GM12878 (cell line): ENCODE data around the gene GRIK5. TPM values are rescaled to one million over a fixed set of nuclear protein-coding genes. Genes with fewer than 3 reads are reported as not detected.

Source experiments
- ATAC-seq: fragments of 200-7000 bp; cut with Tn5 transposase; 3 replicates; pipeline ENCODE4 v1.9.1; 2020; ENCODE audit warnings: mild to moderate bottlenecking, moderate library complexity
- BruUV-seq: library from RNA; stranded (reverse); fragments of 400-500 nt; replicated peaks from 2 replicates; lab custom pipeline; 2021; lab: Mats Ljungman, UMichigan
- CTCF ChIA-PET: fragments of 300-600 bp; sonication (Branson Sonifier 250); formaldehyde crosslinking; extraction: SDS; loops from one replicate; lab custom pipeline; 2021; ENCODE audit warnings: inconsistent platforms; lab: Yijun Ruan, JAX
- POLR2A ChIA-PET: fragments of 350-600 bp; formaldehyde crosslinking; extraction: SDS; loops from one replicate; lab custom pipeline; 2021; ENCODE audit warnings: inconsistent platforms; lab: Charles Lee
- RAD21 ChIA-PET: fragments of 300-600 bp; sonication (Branson Sonifier 250); formaldehyde crosslinking; loops from one replicate; lab custom pipeline; 2023; ENCODE audit warnings: antibody characterized with exemption; ENCODE audit not compliant: unreplicated experiment; lab: Charles Lee
- SMC1A ChIA-PET: fragments of 300-600 bp; sonication (Branson Sonifier 250); formaldehyde crosslinking; loops from one replicate; lab custom pipeline; 2023; ENCODE audit not compliant: unreplicated experiment, uncharacterized antibody; lab: Charles Lee
- DNase-seq: peaks from one replicate; pipeline ENCODE4 v3.0.0-alpha.2; 2011; ENCODE audit warnings: low read depth, low spot score
- FAIRE-seq: peaks from 3 replicates; lab custom pipeline; 2011; peaks lifted over from hg19 to GRCh38; lab: Jason Lieb, UNC
- H2AFZ ChIP-seq: 2 replicates; pipeline ENCODE4 v1.6.0; 2011; ENCODE audit warnings: low read depth, low read length, control low read depth; ENCODE audit not compliant: control insufficient read depth
- H3K27ac ChIP-seq: 2 replicates; pipeline ENCODE4 v1.5.1; 2011; ENCODE audit warnings: control low read depth; ENCODE audit not compliant: control insufficient read depth, insufficient read depth
- H3K27me3 ChIP-seq, 2 experiments: replicated peaks in 1 of 2; 2 replicates each; pipeline versions ENCODE4 v1.6.0 to v1.6.1; 2011; ENCODE audit warnings: low read length in 1 of 2; ENCODE audit not compliant: control insufficient read depth in 2 of 2, insufficient read depth in 2 of 2
- H3K36me3 ChIP-seq, 2 experiments: 2 replicates each; pipeline ENCODE4 v1.5.1; 2011; ENCODE audit warnings: low read length in 1 of 2; ENCODE audit not compliant: control insufficient read depth in 2 of 2, insufficient read depth in 2 of 2
- H3K4me1 ChIP-seq: 2 replicates; pipeline ENCODE4 v1.6.1; 2011; ENCODE audit warnings: mild to moderate bottlenecking, low read length, moderate library complexity, mixed read lengths; ENCODE audit not compliant: control insufficient read depth, insufficient read depth
- H3K4me2 ChIP-seq: 2 replicates; pipeline ENCODE4 v1.6.0; 2011; ENCODE audit warnings: control low read depth; ENCODE audit not compliant: control insufficient read depth, insufficient read depth
- H3K4me3 ChIP-seq: fragments of 200-600 bp; sonication (generic); 2 replicates; pipeline ENCODE4 v1.5.1; 2016
- H3K79me2 ChIP-seq: 2 replicates; pipeline ENCODE4 v1.6.0; 2011; ENCODE audit warnings: low read length; ENCODE audit not compliant: control insufficient read depth, insufficient read depth
- H3K9ac ChIP-seq: 2 replicates; pipeline ENCODE4 v1.8.0; 2011; ENCODE audit warnings: low read length, control low read depth, mixed read lengths; ENCODE audit not compliant: control insufficient read depth, insufficient read depth
- H3K9me3 ChIP-seq: replicated peaks from 3 replicates; pipeline ENCODE4 v1.5.1; 2011; ENCODE audit warnings: mild to moderate bottlenecking, low read length; ENCODE audit not compliant: control insufficient read depth, insufficient read depth
- H4K20me1 ChIP-seq: 2 replicates; pipeline ENCODE4 v1.6.0; 2011; ENCODE audit not compliant: control insufficient read depth, insufficient read depth
- FOXK2 ChIP-seq: fragments of 450-650 bp; IDR thresholded peaks from 2 replicates; pipeline ENCODE4 v1.6.1; 2017; ENCODE audit warnings: mild to moderate bottlenecking, moderate library complexity
- NBN ChIP-seq: fragments of 450-650 bp; IDR thresholded peaks from 2 replicates; pipeline ENCODE4 v1.6.1; 2016
- NFIC ChIP-seq: IDR thresholded peaks from 2 replicates; pipeline ENCODE4 v1.6.1; 2012; ENCODE audit warnings: low read depth, mild to moderate bottlenecking, inconsistent platforms, low read length, moderate library complexity
- POLR2A ChIP-seq: IDR thresholded peaks from 2 replicates; pipeline ENCODE4 v1.6.1; 2011; ENCODE audit warnings: low read depth, mild to moderate bottlenecking, low read length
- RUNX3 ChIP-seq: IDR thresholded peaks from 2 replicates; pipeline ENCODE4 v1.6.1; 2012; ENCODE audit warnings: low read length, inconsistent platforms
- STAT1 ChIP-seq: fragments of 450-650 bp; conservative IDR thresholded peaks from 2 replicates; pipeline ENCODE4 v1.6.1; 2014; ENCODE audit warnings: antibody characterized with exemption, mild to moderate bottlenecking
- ZNF384 ChIP-seq: IDR thresholded peaks from 2 replicates; pipeline ENCODE4 v1.6.1; 2012; ENCODE audit warnings: low read depth, mild to moderate bottlenecking, low read length, improper control_type of control experiment, borderline replicate concordance
- whole genome bisulfite sequencing: methylation state at CpG from one replicate; pipeline ENCODE4 v1.1.6; 2016; ENCODE audit warnings: low lambda C conversion rate; ENCODE audit not compliant: insufficient replicate concordance, insufficient coverage; ENCODE audit errors: missing lambda C conversion rate; 5-methylcytosine and 5-hydroxymethylcytosine counted together
- in situ Hi-C: fragments of 300-500 bp; cut with MboI; formaldehyde crosslinking; loops from 9 replicates; pipeline ENCODE4 v1.14.3; 2018; ENCODE audit warnings: mixed read lengths
- intact Hi-C: fragments of 100-400 bp; cut with micrococcal nuclease; formaldehyde crosslinking; loops from one replicate; pipeline ENCODE4 v1.14.2; 2022; ENCODE audit not compliant: unreplicated experiment
- polyA plus RNA-seq, 11 experiments: library from polyadenylated mRNA; depleted of rRNA in 4 of 11; unstranded in 6 of 11; stranded (reverse) in 5 of 11; fragments of >200 nt; fragmentation: Nextera tagmentation in 4 of 11; fragmentation: Illumina TruSeq in 1 of 11; extraction: Ambion mirVana in 4 of 11; extraction: Trizol in 1 of 11; gene quantifications; 1 replicate in 1 of 11; 2 replicates in 10 of 11; pipeline versions ENCODE4 v1.2.1 to v1.2.3, GENCODE V29; 2011 to 2016; ENCODE audit warnings: inconsistent platforms in 2 of 11, missing spikeins in 2 of 11, low read depth in 1 of 11
- total RNA-seq, 4 experiments: library from RNA; depleted of rRNA in 3 of 4; stranded (reverse); fragments of >200 nt in 3 of 4; fragmentation: Illumina TruSeq in 1 of 4; extraction: Trizol in 1 of 4; gene quantifications; 2 replicates each; pipeline versions ENCODE4 v1.2.1 to v1.2.3, GENCODE V29; 2013 to 2021
- TF ChIP-seq, protein P1 (sequence below): fragments of 450-650 bp; IDR thresholded peaks from 2 replicates; pipeline ENCODE4 v1.6.1; 2016; ENCODE audit warnings: mild to moderate bottlenecking

The GRIK5 gene
- total and polyA plus RNA-seq, 10 of the 15 experiments (the other 5 are each of a cell fraction or from before 2014, with no cell fraction given): 0.03 to 0.23 (median 0.07) TPM; not detected in 3

DNA sequence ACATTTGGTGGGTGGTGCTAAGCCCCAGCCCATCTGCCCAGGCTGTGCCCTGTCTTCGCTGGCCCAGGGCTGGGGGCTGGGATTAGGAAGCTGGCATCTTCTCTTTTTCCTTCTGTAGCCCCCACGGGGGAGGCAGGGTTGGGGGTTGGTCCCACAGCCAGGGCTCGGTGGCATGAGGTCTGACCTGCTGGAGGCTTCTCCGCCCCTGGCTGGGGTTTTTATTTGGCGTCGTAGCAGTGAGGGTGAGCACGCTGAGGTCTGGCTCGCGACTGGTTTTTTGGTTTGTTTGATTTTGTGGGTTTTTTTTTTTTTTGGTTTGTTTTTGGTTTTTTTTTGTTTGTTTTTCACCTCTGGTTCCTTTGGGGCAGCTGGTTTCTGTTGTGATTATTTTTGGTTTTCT, 20.7 kb upstream of the GRIK5 start:
- WGBS: 14% methylated on average over 9 of the region's 9 CpGs
- H2AFZ ChIP-seq: no peak overlapping the region
- TF ChIP-seq RUNX3 (peak; percentile 71), NFIC (no peak), NBN (peak; percentile 37; the same call in 1 of the 2 replicates), FOXK2 (no peak), ZNF384 (peak; percentile 86)
- TF ChIP-seq, protein P1, sequence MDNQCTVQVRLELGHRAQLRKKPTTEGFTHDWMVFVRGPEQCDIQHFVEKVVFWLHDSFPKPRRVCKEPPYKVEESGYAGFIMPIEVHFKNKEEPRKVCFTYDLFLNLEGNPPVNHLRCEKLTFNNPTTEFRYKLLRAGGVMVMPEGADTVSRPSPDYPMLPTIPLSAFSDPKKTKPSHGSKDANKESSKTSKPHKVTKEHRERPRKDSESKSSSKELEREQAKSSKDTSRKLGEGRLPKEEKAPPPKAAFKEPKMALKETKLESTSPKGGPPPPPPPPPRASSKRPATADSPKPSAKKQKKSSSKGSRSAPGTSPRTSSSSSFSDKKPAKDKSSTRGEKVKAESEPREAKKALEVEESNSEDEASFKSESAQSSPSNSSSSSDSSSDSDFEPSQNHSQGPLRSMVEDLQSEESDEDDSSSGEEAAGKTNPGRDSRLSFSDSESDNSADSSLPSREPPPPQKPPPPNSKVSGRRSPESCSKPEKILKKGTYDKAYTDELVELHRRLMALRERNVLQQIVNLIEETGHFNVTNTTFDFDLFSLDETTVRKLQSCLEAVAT: peak; percentile 46
- RAD21 ChIA-PET: no interaction called here
- H4K20me1 ChIP-seq: no peaks in the 10 kb centered on the region
- ATAC-seq (peak; percentile 39), DNase-seq (no peak), FAIRE-seq (no peak)
- BruUV-seq: TSS peak; percentile 42
- no peaks in the 10 kb centered on the region for H3K79me2 ChIP-seq
- in situ Hi-C loops (no loop called here), intact Hi-C loops (no loop called here)
- POLR2A ChIA-PET: interaction anchor here (0.6 to 1.3 kb wide), 3 partner anchors 10 to 107 kb away, joined by 3 to 5 read pairs (median 5); partner anchors contain the start of gene ZNF574
- H3K9me3 ChIP-seq: no peaks in the 10 kb centered on the region
- no peak overlapping the region for H3K4me3 ChIP-seq
- H3K36me3 ChIP-seq: peaks cover 11 to 22% of the 10 kb centered on the region in 2 experiments; a peak in 3 of 4 replicates
- SMC1A ChIA-PET: no interaction called here
- no peak overlapping the region for H3K9ac ChIP-seq
- H3K27me3 ChIP-seq: no peaks in the 10 kb centered on the region
- CTCF ChIA-PET: interaction anchor here (0.6 to 1.1 kb wide), 2 partner anchors 21 to 329 kb away, joined by 3 read pairs; no protein-coding TSS in a partner anchor
- H3K4me2 ChIP-seq: no peak overlapping the region
- H3K27ac ChIP-seq: 0 out of 2 replicates have a peak overlapping the region, but pooled peaks have one; percentile 10
- peaks cover 40% of the 10 kb centered on the region for H3K4me1 ChIP-seq

DNA sequence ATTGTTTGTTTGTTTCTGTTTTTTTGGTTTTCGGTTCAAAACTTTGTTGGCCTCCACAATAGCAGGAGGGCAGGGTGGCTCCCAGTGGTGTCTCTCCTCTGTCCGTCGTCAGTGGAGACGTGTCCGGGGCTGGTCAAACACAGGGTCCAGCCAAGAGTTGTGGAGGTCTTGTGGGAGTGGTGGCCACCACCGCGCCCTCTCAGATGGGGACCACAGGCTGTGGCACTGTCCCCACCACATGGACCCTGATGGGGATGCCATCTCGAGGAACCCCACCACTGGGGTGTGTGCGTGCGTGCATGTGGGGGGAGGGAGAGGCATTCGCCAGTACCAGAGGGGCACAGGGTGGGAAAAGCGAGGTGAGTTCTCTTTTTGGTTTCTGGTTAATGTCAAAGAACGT, 19.8 kb upstream of the GRIK5 start:
- Histone ChIP-seq H3K4me3 (no peak overlapping the region), H3K4me1 (peaks cover 40% of the 10 kb centered on the region), H3K4me2 (no peak overlapping the region), H3K27me3 (no peaks in the 10 kb centered on the region), H2AFZ (no peak overlapping the region), H3K79me2 (no peaks in the 10 kb centered on the region), H3K9ac (no peak overlapping the region), H3K27ac (no peak overlapping the region), H3K9me3 (no peaks in the 10 kb centered on the region), H3K36me3 (peaks cover 8 to 14% of the 10 kb centered on the region in 2 experiments; a peak in 3 of 4 replicates), H4K20me1 (no peaks in the 10 kb centered on the region)
- SMC1A ChIA-PET: no interaction called here
- DNase-seq (no peak), FAIRE-seq (no peak), ATAC-seq (no peak)
- CTCF ChIA-PET: interaction anchor here (1.1 kb wide), 1 partner anchor 22 kb away, joined by 3 read pairs; no protein-coding TSS in a partner anchor
- TF ChIP-seq POLR2A (peak; percentile 55; the same call in 1 of the 2 replicates), STAT1 (no peak)
- POLR2A ChIA-PET: no interaction called here
- no TSS peak for BruUV-seq
- in situ Hi-C loops: no loop called here
- intact Hi-C loops: no loop called here
- RAD21 ChIA-PET: no interaction called here
- WGBS: 92% methylated on average over 13 of the region's 13 CpGs
